NCI-H1092 (cell line): Measurements from ENCODE around the gene GRAMD4.

Experiments used
- DNase-seq: peaks from one replicate; lab custom pipeline; 2025; lab: John Stamatoyannopoulos, UW

The GRAMD4 gene

DNA sequence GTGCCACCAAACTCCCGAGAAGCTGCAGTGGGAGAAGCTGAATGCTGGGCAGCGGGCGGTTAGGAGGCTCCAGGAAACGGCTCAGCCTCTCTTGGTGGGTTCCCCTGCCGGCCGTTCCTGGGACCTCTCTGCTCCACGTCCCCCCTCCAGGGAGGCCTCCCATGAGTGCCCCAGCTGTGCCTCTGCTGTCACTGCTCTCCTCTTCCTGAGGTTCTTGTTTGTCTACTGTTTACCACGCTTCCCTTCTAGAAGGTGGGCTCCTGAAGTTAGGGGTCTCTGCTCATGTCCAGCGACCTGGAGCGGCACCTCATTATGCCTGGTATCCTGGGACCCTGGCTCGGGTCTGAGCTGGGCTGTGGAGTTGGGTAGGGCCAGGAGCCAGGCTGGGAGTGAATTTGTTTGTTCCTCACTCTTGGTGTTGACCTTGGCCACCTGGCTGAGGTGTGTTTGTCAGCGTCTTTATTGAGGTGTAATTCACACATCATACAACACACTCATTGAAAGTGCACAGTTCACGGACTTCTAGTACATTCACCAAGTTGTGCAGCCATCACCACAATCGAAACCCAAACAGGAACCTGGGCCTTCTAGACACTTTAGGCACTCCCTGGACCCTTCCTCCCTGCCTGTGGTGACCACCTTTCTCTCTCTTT is 37.8 kb upstream of the GRAMD4 start:
- no peak for DNase-seq

DNA sequence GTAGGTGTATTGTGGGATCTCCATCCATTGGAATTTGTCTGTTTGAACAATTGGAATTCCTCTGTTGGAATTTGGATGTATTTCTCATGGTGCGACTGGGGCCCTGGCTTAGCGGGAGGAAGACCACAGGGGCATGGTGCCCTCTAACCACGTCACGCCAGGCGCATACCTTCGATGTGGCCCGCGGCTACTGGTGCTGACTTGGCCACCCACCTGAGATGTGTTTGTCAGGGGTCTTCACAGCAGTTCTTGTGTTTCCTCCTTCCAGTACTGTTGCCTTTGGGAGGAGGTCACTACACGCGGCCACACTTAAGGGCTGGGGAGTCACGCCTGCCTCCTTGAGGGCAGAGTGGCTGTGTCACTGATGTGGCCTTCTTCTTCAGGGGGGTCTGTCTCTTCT is 36.6 kb upstream of the GRAMD4 start:
- DNase-seq, result no peak

DNA sequence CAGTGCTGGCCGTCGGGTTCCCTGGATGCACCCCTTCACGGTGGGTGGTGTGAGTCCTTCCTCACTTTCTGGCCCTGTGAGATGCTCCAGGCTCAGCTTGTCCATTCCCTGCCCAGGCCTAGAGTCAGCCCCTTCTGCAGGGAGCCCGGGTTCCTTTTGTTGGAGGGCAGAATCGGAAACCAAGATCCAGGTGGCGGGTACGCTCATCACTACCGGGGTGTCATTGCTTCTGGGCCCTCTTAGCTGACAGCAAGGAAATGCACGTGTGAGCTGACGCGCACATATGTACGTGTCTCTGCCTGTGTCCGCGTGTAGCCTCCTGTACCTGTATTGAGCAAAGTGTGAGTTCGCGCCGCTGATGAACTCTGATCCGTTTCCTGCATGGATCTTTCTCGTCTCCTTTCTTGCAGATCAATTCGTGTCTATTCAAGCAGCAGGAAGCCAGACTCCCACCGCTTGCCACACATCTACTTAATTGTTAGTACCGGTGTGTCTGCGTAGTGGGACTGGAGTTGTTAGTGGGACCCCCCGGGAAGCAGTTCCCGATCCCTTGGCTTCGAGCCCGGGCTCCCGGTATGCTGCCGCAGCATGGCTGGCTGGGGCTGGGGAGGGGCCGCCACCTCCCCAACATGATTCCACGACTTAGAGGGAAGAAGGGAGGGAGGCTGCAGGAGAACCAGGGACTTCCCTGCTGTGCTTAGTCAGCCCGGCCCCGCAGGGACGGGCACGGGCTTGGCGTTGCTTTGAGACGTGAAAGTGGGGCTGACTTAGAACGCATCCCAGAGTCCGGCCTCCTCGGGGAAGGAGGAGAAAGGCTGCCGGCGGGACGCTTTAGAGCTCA is 35.9 kb upstream of the GRAMD4 start:
- DNase-seq, result no peak

DNA sequence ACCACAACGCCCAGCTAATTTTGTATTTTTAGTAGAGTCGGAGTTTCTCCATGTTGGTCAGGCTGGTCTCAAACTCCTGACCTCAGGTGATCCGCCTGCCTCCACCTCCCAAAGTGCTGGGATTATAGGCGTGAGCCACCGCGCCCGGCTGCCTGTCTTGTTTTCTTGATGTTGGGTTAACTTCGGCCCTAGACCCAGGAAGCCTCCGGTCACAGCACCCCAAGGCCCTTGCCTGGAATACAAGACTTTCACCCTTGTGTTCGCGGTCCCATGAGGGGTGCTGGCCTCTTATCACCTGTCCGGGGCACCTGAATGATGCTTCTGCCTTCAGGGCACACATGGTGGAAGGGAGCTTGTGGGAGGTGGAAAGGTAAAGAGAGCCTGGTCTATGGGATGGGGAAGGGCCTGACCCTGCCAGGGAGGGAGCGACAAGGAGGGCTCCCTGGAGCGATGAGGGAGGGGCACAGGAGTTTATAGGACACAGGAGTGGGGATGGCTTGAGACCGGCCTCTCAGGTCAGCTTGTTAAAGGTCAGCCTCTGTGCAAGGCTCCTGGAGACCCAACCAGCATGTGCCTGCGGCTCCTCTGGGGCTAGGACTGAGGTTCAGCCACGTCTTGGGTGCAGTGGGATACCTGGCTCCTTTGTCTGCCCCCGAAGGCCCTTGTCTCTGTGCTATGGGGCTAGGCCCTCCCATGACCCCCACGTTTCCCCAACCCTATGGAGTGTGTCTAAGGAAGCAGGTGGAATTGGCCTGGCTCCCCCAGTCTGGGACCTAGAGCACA is 34.7 kb upstream of the GRAMD4 start:
- no peak for DNase-seq

DNA sequence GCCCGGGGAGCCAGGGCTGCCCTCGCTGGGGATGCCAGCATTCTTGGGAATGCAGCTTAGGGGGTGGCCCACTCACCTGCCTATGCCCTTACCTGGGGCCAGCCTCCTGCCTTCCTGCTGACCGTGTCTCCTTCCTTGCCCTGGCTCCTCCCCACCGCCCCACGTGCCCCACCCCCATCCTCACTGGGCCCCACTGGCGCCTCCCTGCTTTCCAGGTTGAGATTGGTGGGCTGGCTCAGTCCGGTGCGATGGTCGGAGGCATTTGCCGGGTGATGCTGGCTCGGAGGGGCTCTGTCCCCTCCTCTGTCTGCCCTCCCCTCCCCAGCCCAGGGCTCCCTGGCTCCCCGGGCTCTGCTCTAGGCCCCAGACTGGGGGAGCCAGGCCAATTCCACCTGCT is 34.1 kb upstream of the GRAMD4 start:
- no peak for DNase-seq

DNA sequence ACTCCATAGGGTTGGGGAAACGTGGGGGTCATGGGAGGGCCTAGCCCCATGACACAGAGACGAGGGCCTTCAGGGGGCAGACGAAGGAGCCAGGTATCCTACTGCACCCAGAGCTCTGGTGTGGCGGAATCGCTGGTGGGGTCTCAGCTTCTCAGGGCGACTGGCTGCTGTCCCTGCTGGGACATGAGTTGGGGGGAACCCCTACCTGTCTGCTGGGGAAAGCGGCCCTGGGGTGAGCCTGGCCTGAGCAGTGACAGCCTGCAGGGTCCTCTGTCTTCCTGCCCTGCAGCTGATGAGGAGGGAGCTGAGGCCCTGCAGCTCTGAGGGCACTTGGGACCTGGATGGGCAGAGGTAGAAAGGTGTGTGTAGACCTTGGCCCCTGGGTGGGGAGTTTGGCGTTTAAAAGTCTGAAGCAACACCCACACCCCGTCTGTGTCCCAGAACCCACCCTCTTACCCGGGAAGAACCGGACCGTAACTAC is 33.6 kb upstream of the GRAMD4 start:
- DNase-seq, result no peak

DNA sequence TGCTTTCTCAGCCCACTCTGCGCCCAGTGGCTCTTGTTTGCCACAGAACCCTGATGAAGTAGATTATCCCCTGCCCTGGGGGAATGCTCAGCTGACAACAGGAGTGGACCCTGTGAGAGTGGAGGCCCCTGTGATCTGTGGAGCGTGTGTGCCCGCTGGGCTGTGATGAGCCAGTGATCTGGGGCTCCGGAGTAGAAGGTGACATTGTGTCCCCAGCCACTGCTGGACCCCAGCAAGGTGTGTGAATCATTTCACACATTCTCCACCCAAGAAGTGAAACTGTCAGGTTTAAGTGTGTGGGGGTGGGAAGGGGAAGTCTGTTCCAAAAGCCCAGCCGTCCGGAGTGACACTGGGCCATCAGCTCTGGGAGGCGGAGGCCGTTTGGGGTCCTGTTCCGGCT is 33.1 kb upstream of the GRAMD4 start:
- DNase-seq, result no peak

DNA sequence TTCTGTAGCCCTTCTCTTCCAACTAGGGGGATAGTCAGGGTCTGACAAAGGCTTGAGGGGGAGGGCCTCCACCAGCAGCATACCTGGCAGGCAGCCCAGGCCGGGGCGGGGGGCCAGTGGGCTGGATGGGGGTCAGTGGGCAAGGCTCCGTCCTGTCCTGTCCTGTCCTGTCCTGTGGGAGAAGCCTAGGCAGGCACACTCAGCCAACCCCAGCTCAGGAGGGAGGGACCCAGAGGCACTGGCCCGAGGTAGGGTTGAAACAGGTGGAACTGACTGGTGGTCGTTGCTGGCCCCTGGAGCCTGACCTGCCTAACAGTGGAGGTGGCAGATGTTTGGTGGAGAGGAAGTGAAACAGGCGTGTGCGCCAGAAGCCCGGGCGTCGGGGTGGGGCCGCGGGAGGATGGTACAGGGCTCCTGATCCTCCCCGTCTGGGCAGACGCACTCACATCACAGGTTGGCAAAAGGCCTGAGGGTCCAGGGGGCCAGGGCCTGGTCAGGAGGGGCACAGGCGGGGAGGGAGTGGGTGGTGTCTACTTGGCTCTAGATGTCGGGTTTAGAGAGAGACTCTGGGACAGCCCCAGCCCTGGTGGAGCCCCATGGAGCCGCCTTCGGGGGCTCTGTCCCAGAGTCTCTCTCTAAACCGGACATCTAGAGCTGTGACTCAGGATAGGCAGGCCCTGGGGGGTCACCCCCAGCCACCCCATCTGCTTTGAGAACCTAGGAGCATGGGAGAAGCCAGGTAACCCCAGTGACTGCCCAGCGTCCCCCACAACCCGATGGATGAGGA is 32.5 kb upstream of the GRAMD4 start:
- no peak for DNase-seq

DNA sequence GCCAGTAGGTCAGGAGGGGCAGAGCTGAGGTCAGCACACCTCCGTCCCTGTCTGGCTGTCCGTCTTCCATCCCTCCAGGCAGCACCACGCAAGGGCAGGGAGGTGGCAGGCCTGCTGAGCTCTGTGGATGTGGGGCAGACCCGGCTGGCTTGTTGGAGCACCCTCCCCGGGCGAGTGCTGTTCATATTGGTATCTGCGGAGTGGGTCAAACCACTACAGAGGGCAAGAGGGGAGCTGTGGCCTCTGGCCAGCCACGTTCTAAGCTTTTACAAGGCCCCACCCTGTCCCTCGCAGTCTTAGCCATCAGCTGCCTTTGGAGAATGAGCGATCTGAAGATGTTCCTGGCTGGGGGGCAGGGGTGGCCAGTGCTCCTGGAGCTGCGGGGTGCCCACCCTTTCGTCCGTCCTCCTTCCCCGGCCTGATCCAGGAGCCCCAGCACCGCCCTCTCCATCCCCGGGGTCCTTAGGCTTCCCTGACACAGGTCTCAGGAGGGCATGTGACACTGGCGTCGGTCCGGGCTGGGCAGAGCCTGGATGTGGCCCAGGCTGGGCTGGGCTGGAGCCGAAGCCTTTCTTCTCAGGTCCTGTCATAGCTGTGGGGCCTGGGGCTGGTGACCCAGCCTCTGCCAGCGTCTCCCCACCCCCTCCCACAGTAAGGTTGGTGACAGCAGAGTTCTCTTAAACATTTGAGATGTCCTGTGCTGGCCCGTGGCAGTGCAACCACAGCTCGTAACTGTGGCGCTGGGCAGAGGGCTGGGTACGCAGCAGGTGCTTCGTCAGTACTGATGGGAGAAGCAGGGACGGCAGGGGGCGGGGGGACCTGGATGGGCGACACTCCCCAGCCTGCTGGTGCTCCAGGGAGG is 31.7 kb upstream of the GRAMD4 start:
- no peak for DNase-seq

DNA sequence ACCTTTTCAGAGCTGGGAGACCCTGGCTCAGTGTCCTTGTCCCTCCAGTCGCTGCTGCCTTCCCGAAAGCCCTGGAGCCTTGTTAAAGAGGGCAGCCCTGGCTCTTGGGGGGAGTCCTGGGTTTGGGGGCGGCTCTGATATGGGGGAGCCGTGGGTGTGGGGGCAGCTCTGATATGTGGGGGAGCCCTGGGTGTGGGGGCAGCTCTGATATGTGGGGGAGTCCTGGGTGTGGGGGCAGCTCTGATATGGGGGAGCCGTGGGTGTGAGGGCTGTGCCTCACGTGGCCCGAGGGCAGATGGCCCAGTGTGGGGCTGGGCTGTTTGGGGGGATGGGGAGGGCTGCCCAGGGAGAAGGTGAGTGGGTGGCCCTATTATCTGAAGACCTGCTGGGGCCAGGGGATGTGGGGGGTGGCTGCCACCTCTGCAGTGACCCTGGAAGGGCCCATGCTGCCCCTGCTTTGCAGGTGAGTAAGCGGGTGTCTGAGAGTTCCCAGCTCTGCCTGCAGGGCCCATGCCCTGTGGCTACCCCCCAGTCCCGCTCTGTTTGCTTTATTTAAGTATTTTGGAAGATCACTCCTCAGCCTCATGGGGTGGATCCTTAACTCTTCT is 30.9 kb upstream of the GRAMD4 start:
- no peak for DNase-seq

DNA sequence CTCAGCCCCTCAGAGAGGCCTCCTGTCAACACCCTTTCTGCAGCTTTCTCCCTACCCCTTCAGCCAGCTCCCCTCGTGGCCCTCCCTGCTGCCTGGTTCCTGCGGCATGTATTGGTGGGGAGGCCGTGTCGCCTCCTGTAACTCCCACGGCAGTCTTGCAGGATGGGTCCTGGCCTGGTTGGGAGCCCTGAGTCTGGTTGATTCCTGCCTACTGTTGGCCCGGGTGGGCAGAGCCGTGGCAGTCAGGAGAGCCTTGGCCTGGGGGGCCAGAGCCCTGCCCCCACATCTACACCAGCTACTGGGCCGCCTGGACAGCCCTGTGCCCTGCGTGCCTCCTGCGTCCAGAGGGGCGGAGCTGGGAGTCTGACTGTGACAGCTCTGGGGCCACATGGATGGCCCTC is 30.3 kb upstream of the GRAMD4 start:
- DNase-seq, result no peak

DNA sequence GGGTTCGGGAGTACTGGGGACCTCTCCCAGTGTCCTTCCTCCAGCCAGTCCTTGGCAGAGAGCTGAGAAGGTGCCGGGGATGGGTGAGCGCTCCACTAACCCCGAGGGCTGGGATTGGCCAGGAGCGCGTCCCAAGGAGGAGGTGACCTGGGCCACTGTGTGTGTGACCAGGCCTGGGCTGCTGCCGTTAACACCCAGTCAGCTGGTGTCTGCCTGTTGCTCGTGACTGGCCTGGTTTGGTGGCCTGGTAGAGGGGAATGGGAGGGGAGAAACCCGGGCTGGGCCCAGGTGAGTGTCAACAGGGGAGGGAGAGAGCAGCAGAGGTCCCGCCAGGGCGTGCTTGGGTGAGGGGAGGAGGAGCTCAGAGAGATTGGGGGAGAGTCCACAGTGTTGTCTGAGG is 29.9 kb upstream of the GRAMD4 start:
- DNase-seq, result no peak

DNA sequence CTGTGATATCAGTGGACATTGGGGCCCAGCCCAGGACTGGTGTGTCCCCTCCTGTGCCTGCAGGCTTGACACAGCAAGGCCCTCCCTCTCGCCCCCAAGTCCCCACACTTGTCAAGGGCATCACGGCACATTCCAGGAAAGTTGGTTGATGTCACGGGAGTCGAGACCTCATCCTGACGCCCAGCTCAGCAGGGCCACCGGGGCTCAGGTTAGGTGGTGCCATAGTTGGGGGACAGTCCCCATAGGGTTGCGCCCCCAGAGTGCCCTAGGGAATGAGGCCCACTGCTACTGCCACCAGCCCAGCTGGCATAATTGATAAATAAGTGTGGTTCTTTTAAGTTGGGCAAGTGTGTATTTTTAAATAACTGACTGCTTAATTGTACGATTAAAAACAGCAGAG is 28.3 kb upstream of the GRAMD4 start:
- DNase-seq, result no peak

DNA sequence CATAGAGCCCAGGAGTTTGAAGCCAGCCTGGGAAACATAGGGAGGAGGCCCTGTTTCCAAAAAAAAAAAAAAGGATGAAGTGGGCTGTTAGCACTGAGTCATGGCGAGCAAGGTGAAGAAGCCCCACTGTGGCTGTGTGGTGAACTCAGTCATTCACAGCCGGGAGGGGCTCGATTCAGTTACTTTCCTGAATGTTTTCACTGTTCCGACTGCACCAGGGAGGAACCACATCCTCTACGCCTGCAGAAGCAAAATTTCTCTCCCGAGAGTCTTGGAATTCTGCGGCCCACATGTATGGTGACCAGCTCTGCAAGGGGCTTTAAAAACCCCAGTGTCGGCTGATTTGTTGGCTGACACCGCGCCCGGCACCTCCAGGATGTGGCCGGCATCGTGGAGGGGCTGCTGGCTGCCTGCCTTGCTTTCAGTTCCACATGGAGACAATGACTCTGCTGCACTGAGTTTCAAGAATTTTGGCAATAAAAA is 27.8 kb upstream of the GRAMD4 start:
- no peak for DNase-seq

DNA sequence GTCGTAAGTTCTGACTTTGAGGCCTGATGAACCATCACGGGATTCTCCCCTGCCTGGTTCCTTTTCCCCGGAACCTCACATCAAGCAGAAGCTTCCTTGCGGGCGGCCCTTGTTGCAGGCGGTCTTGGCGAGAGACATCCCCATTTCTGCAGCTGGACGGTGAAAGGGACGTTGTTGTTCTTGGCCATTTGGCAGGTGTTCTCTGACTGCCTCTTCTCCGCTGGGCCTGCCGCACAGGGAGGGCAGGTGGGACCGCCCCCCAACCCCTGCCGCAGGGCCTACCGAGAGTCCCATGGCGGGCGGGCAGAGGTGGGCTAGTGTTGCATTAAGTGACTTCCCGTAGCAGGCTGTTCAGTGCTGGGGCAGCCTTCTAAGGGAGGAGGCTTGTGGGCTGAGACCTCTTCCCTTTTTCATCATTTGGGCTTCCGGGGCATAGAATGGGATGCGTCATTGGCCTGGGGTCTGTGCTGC is 26.9 kb upstream of the GRAMD4 start:
- DNase-seq, result no peak

DNA sequence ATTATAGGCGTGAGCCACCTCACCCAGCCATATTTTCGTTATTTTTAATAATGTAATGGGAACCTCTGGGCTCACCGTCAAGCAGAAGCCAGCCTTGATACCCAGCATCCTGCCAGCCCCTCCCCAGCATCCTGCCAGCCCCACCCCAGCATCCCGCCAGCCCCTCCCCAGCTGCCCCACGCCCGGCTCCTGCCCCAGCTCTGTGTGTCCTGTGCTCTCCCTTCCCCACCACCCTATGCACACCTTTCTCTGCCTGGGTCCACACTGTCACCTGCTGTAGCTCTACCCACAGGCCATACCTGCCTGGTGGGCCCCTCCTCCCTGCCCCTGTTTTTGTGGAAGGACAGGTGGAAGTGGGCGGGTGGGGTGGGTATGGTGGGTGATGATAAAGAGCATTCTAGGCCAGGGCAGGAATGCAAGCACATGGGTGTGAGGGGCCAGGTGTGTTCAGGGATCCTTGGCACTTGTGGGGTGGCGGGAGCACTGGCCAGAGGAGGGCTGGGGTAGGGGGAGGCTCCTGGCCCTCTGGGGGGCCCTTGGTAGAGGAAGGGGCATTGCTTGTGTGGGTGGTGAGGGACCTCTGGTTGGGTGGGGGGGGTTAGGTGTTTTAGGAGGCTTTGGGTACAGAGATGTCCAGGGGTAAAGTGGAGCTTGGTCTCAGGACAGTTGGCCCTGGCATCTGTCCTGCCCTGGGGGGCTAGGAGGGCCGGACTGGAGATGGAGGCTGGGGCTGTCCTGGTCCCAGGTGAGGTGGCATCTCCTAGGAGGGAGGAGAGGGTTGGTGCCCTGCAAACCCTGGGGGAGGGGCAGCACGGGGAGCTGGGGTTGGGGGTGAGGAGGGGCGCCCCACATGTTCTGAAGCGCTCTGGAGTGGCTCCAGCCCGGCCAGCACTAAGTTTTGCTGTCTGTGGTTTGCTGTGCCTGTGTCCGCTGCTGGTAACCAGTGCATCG is 25.9 kb upstream of the GRAMD4 start:
- no peak for DNase-seq

DNA sequence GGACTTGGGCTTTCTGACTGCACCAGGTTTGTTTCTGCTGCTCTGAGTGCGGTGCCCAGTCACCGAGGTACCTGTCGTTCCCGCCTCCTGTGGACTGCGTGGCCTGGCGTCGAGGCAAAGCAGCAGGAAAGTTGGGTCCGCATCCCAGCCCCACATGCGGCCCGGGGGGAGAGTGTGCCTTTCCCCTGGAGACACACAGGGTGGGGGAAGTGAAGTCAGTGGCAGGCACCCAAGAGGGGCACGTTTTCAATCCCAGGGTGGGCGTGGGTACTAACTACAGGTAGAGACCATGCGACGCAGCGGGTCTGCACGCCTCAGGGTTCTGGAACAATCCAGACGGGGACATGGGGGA is 25.3 kb upstream of the GRAMD4 start:
- DNase-seq, result no peak

DNA sequence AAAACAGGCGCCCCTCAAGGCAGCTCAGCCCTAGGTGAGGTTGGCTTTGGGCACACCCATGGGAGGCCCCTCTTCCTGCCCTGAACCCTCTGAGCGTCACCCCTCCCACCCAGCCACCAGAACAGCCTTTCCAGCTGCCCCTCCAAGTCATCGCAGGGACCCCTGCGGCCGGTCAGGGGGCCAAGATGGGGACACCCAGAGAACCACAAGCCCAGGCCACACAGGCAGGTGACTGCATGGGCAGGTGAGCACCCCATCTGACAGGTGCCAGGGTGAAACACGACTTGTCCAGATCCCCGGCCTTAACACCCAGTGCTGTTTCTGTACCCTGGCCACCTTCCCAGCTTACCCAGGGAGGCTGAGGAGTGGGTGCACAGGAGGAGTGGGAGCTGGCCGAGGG is 24.6 kb upstream of the GRAMD4 start:
- no peak for DNase-seq

DNA sequence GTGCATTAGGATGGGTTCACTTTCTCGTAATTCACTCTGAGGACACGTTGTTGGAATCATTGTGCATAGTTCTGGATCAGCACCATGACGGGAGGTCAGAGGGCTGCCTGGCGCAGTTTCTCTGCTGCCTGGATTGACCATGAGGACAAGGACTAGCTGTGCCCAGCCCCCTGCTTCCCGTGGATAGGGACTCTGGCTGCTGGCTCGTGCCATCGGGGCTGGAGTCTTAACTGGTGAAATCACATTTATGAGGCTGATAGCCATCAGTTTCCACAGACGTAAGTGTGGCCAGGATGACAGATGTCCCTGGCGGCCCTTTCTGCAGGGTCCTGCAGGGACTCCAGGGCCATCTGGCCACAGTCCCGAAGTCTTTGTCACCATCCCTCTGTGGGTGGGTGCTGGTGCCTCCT is 24.1 kb upstream of the GRAMD4 start:
- DNase-seq, result no peak
